Measurements from ENCODE around the gene METTL15. TPM values are rescaled to one million over a fixed set of nuclear protein-coding genes. Genes with fewer than 3 reads are reported as not detected.

Gene METTL15
- total and polyA plus RNA-seq, 4 donors = 3.4 to 36.3 (median 9.0) TPM

DNA sequence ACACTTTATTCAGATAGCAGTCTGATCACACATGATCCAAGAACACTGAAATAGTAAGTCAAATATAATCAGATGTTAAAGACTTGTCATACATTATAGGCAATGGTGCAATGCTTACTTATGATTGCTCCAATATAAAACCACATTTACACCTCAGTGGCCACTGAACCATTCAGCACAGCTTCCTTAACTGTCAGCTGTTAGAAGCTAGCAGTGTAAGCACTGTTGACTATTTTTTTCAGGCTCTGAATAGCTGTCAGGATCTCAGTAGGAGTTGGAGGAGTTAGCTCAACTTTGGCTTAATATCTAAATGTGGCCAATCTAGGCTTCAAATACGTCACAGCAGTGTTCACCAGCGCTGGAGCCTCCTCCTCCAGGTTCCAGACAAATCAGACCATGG is 36.6 kb downstream of the METTL15 start:
- ATAC-seq (ENCODE audit: insufficient read depth, low FRiP score) (no peak), DNase-seq (no peak)
- Histone ChIP-seq H3K36me3 (ENCODE audit: control insufficient read depth in 4 of 4, insufficient read depth in 4 of 4, low read length in 4 of 4) (peaks cover 0 to 6% (median 2%) of the 10 kb centered on the region in 4 donors), H3K27ac (ENCODE audit: low read depth in 1 of 2, low read length in 1 of 2) (no peak overlapping the region), H3K9me3 (ENCODE audit: control insufficient read depth in 4 of 4, insufficient read depth in 3 of 4, low read length in 3 of 4) (peaks cover 0 to 10% (median 3%) of the 10 kb centered on the region in 4 donors), H3K9ac (ENCODE audit: insufficient read depth in 1 of 2, low read length in 2 of 2) (no peak overlapping the region), H3K27me3 (ENCODE audit: control insufficient read depth in 3 of 3, insufficient read depth in 3 of 3, low read length in 2 of 3) (no peaks in the 10 kb centered on the region), H3K4me1 (ENCODE audit: control insufficient read depth in 5 of 5, insufficient read depth in 5 of 5, low read length in 5 of 5) (no peaks in the 10 kb centered on the region), H3K4me3 (no peak overlapping the region)
- WGBS, 2 donors = 95 to 96% methylated on average over 2 of the region's 2 CpGs
- TF ChIP-seq, protein P1, sequence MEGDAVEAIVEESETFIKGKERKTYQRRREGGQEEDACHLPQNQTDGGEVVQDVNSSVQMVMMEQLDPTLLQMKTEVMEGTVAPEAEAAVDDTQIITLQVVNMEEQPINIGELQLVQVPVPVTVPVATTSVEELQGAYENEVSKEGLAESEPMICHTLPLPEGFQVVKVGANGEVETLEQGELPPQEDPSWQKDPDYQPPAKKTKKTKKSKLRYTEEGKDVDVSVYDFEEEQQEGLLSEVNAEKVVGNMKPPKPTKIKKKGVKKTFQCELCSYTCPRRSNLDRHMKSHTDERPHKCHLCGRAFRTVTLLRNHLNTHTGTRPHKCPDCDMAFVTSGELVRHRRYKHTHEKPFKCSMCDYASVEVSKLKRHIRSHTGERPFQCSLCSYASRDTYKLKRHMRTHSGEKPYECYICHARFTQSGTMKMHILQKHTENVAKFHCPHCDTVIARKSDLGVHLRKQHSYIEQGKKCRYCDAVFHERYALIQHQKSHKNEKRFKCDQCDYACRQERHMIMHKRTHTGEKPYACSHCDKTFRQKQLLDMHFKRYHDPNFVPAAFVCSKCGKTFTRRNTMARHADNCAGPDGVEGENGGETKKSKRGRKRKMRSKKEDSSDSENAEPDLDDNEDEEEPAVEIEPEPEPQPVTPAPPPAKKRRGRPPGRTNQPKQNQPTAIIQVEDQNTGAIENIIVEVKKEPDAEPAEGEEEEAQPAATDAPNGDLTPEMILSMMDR (IDR thresholded peaks at IDR 0.05; ENCODE audit: control extremely low read depth, extremely low read depth) = no peak

DNA sequence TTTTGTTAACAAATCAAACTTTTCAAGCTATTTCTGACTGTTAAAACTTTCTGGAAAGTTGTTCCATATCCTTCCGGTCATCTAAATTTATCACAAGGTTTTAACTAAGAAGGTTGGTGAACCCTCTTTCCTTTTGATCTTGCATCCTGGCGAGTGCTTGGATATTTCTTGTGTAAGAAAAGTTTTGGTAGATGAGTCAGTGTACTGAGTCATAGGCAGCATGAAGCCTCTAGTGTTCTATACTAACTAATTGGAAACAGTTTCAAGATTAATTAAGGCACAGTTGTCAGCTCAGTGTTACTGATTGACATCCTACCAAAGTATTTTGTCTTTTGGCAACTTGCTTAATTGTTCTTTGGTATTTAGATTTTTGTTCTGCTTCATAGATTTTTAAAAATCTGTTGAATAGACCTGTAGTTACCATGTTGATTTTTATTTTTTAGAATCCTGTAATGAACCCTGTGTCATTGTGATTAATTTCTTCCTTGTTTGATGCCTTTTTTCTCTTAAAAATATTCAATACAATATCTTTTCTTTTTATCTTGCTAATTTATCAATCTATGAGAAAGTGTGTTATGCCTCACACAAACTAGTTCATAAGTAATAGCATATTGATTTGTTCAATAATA is 38.0 kb downstream of the METTL15 start:
- Histone ChIP-seq H3K4me3 (no peak overlapping the region), H3K9ac (ENCODE audit: insufficient read depth in 1 of 2, low read length in 2 of 2) (no peak overlapping the region), H3K27ac (ENCODE audit: low read depth in 1 of 2, low read length in 1 of 2) (no peak overlapping the region), H3K9me3 (ENCODE audit: control insufficient read depth in 4 of 4, insufficient read depth in 3 of 4, low read length in 3 of 4) (no peaks in the 10 kb centered on the region), H3K4me1 (ENCODE audit: control insufficient read depth in 5 of 5, insufficient read depth in 5 of 5, low read length in 5 of 5) (no peaks in the 10 kb centered on the region), H3K27me3 (ENCODE audit: control insufficient read depth in 3 of 3, insufficient read depth in 3 of 3, low read length in 2 of 3) (no peaks in the 10 kb centered on the region), H3K36me3 (ENCODE audit: control insufficient read depth in 4 of 4, insufficient read depth in 4 of 4, low read length in 4 of 4) (peaks cover 0 to 6% (median 0%) of the 10 kb centered on the region in 4 donors)
- WGBS, 2 donors = 82 to 83% methylated on average over 2 of the region's 2 CpGs
- ATAC-seq (ENCODE audit: insufficient read depth, low FRiP score) (no peak), DNase-seq (no peak)
- TF ChIP-seq, protein P1 (IDR thresholded peaks at IDR 0.05; ENCODE audit: control extremely low read depth, extremely low read depth) = no peak

DNA sequence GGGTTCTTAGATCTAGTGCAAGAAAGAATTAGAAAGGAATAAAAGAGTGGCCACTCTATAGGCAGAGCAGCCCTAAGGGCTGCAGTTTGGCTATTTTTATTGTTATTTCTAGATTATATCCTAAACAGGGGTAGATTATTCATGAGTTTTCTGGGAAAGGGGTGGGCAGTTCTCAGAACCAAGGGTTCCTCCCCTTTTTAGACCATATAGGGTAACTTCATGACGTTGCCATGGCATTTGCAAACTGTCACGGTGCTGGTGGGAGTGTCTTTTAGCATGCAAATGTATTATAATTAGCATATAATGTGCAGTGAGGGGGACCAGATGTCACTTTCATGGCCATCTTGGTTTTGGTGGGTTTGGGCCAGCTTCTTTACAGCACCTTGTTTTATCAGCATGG is 44.6 kb downstream of the METTL15 start:
- H3K9ac ChIP-seq (ENCODE audit: insufficient read depth in 1 of 2, low read length in 2 of 2) = no peak overlapping the region
- no peak for ATAC-seq (ENCODE audit: insufficient read depth, low FRiP score)
- H3K4me1 ChIP-seq (ENCODE audit: control insufficient read depth in 5 of 5, insufficient read depth in 5 of 5, low read length in 5 of 5) = no peaks in the 10 kb centered on the region
- H3K27me3 ChIP-seq (ENCODE audit: control insufficient read depth in 3 of 3, insufficient read depth in 3 of 3, low read length in 2 of 3) = no peaks in the 10 kb centered on the region
- no peak overlapping the region for H3K27ac ChIP-seq (ENCODE audit: low read depth in 1 of 2, low read length in 1 of 2)
- no peak for DNase-seq
- TF ChIP-seq, protein P1 (IDR thresholded peaks at IDR 0.05; ENCODE audit: control extremely low read depth, extremely low read depth) = no peak
- WGBS, 2 donors = 89 to 96% methylated on average over 2 of the region's 2 CpGs
- no peak overlapping the region for H3K4me3 ChIP-seq
- peaks cover 0 to 3% (median 0%) of the 10 kb centered on the region in 4 donors for H3K9me3 ChIP-seq (ENCODE audit: control insufficient read depth in 4 of 4, insufficient read depth in 3 of 4, low read length in 3 of 4)
- H3K36me3 ChIP-seq (ENCODE audit: control insufficient read depth in 4 of 4, insufficient read depth in 4 of 4, low read length in 4 of 4) = peaks cover 0 to 7% (median 3%) of the 10 kb centered on the region in 4 donors

DNA sequence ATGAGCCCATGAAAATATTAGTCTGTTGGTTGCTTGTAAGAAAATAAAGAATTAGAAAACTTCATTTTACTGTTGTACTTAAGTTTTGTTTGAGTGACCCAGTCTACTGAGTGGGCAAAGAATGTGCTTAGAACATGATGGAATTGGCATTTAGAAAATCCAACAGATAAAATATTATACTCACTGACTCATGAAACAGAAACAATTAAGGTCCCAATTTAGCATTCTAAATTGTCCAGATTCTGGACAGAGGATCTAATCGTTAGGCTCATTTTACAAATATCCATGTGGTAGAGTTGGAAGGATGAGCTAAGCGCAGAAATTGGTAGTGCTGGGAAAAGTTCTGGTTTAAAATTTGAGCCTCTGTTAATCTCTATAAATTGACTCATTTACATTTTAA is 45.4 kb downstream of the METTL15 start:
- no peaks in the 10 kb centered on the region for H3K4me1 ChIP-seq (ENCODE audit: control insufficient read depth in 5 of 5, insufficient read depth in 5 of 5, low read length in 5 of 5)
- 97 to 98% methylated on average over 2 of the region's 2 CpGs for WGBS, 2 donors
- TF ChIP-seq, protein P1 (IDR thresholded peaks at IDR 0.05; ENCODE audit: control extremely low read depth, extremely low read depth) = no peak
- peaks cover 5 to 13% (median 7%) of the 10 kb centered on the region in 4 donors for H3K36me3 ChIP-seq (ENCODE audit: control insufficient read depth in 4 of 4, insufficient read depth in 4 of 4, low read length in 4 of 4)
- no peak overlapping the region for H3K27ac ChIP-seq (ENCODE audit: low read depth in 1 of 2, low read length in 1 of 2)
- H3K4me3 ChIP-seq = no peak overlapping the region
- peaks cover 0 to 5% (median 0%) of the 10 kb centered on the region in 4 donors for H3K9me3 ChIP-seq (ENCODE audit: control insufficient read depth in 4 of 4, insufficient read depth in 3 of 4, low read length in 3 of 4)
- no peak for ATAC-seq (ENCODE audit: insufficient read depth, low FRiP score)
- no peak for DNase-seq
- H3K27me3 ChIP-seq (ENCODE audit: control insufficient read depth in 3 of 3, insufficient read depth in 3 of 3, low read length in 2 of 3) = no peaks in the 10 kb centered on the region
- H3K9ac ChIP-seq (ENCODE audit: insufficient read depth in 1 of 2, low read length in 2 of 2) = no peak overlapping the region
